GM21737 (cell line): ENCODE measurements around the gene NIPAL4.
A peak's percentile ranks its signal among the peaks of the same experiment; 100 is the strongest.

Source experiments
- ATAC-seq: cut with Tn5 transposase; IDR thresholded peaks from one replicate; pipeline ENCODE4 v1.9.1; 2021; ENCODE audit warnings: mild to moderate bottlenecking, moderate library complexity; ENCODE audit not compliant: unreplicated experiment

The NIPAL4 gene

DNA sequence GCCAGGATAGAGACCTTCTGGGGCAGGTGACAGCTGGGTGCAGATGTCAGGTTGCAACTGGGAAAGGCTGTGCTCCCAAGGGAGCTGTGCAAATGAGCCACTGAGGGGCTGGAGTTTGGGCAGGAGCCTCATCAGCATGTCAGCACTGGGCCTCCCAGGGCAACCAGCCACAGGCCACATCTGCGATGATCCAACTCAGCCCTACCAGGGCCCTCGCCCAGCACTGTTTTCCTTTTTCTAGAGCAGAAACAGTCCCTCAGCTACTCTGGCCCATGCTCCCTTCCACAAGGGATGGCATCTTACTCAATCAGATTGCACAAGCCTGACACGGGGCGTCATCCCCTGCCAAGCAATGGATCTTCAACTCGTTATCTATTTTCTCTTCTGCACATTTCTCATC is 24.8 kb downstream of the NIPAL4 start:
- ATAC-seq: no peak

DNA sequence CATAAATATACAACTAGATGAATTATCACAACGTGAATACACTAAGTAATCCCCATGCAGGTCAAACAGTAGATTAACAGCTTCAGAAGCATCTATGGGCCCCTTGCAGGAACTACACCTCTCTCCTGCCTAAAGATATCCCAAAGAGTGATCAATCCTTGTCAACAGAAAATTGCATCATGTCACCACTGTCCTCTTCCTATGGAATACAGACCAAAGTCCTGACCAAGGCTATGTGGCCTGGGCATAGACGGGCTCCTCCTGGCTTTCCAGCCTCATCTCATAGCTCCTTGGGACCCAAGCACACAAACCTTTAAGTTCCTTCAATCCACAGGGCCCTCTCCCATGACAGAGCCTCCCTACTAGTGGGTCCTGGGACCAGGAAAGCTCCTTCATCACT is 25.3 kb downstream of the NIPAL4 start:
- no peak for ATAC-seq

GRCh38 chr5:157485811-157486210 is 25.8 kb downstream of the NIPAL4 start:
- peak; percentile 33 for ATAC-seq

DNA sequence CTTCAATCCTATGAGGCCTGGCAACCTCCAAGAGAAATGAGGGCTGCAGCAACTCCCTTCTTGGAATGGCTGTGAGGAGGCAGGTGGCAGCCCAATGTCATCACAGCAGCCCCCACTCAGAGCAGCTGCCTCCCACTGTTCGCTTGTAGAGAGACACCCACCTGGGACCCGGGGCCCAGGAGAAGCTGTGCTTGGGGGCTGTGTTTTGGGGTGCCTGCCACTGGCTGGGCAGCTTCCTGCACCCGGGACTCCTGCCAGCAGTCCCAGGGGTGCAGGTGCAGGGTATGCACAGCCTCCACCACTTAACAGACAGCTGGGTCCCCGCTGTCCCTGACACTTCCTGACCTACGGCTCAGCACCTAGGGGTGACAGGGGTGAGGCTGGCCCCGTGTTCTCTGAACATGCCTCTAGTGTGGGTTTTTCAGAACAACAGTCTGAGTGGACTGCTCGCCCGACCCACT is 26.2 kb downstream of the NIPAL4 start:
- ATAC-seq: peak; percentile 47

DNA sequence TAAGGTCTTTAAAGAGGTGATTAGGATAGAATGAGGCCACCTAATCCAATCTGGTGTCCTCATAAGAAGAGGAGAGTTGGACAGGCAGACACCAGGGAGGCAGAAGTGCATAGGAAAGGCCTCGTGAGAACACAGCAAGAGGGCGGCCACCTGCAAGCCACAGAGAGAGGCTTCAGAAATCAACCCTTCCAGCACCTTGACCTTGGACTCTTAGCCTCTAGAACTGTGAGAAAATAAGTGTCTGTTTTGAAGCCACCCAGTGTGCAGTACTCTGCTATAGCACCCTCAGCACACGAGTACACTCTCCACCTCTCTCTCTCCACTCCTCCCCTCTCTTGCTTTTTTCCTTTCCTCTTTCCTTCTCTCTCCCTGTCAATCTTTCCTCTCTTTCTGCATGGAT is 26.8 kb downstream of the NIPAL4 start:
- peak; percentile 26 for ATAC-seq

DNA sequence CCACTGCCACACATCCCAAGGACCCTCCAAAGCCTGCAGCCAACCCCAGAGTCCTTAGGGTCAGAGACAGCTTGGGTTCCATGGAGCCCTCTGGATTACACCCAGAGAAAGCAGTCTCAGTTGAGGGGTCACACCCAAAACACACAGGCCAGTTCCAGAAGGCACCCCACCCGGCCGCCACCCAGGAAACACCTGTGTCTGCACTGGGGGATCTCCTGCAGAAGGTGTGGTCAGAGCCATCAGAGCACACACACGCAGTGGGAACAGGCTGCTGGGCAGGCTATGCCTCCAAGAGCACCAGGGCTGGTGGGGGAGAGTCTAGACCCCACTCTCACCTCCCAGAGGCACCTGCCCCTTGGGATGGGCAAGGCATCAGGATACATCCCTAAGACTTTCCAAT is 27.3 kb downstream of the NIPAL4 start:
- no peak for ATAC-seq

DNA sequence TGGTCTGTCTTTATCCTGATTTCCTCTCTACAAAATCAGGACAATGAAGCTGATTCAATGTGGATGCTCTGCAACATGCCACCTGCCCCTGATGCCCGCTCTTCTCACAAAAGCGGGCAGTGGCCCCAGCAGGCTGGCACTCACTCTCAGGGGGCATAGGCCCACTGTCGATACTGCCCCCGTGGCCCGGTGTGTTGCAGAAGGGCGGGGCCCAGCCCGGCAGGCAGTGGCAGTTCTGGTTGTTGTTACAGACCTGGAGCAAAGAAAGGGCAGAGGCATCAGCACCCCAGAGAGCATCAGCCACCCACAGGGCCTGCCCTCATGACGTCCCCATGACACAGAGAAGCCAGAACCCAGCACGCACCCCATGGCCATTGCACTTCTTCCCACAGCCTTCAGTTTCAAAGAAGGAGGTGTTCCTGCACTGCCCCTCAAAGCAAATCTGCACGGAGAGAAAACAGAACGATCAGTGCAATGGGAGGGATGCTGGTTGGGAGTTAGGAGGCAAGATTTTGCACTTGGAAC is 31.5 kb downstream of the NIPAL4 start:
- ATAC-seq: no peak

DNA sequence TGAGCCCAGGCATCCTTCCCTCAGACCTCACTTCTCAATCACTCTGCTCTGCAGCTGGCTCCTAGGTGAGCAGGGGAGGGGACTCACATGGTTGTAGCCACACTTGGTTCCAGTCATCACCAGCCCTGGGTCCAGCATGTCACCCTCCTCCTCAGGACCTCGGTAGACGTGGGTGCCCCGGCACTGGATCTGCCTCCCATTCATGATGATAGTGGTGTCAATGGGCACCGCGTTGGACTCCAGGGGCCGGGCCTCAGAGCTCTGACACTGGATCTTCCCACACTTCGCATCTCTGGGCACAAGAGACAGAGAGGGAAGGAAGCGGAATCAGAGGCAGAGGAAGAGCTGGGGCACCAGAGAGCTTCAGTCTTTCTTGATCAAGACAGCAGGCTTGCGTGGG is 32.9 kb downstream of the NIPAL4 start:
- ATAC-seq: no peak

DNA sequence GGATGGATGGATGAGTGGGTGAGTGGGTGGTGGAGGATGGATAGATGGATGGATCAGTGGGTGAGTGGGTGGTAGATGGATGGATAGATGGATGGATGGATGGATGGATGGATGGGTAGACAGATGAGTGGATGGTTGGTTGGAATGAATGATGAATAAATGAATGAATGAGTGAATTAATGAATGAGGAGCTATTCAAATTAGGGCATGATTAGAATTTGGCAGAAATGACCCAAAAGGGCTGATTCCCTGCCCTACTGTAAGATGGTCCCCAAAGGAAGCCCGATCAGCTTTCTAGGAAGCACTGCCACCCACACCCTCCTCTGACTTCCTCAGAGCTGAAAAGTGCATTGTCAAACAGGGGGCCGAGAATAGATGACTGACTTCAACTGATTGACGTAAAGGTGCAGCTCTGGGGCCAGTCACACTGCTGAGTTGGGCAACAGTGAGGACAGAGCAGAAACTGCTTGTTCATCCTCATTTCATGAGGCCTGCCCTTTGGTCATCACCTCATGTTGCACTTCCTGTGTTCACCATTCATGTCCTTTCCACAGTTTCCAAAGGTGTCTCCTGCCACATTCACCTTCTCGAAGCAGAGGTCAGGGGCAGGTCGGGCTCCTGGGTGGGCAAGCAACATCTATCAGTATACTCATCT is 34.3 kb downstream of the NIPAL4 start:
- ATAC-seq: no peak

GRCh38 chr5:157496864-157497263 is 36.9 kb downstream of the NIPAL4 start:
- no peak for ATAC-seq

DNA sequence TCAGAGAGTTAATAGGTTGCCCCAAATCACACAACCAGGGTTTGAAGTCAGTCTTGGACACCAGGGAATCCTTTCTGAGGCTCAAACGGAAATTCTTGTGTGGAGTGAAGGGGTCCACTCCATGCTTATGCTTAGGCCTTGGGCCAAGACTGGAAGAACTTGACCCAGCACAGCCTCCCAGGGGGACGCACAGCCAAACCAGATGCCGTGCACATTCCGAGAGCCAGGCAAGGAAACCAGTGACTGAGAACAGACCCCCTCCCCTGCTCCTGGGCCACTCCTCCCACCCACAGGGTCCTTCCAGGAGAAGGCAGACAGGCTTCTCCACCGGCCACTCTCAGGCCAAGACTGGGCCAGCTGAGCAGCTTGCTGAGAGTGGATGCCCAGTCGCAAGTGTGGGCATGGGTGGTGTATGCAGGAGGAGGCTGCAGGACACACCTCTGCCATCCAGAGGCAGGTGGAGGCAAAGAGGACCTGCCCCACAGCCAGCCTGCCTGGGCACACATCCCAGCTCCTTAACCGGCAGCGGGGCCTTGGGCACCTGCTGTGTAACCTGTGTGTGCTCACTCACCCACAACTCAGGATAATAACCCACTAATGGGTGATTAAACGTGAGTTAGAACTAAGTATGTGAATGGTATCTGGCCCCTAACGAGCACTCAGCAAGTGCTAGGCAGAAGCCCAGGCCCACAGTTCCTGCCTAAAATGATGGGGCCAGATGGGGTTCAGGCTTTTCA is 38.0 kb downstream of the NIPAL4 start:
- no peak for ATAC-seq

DNA sequence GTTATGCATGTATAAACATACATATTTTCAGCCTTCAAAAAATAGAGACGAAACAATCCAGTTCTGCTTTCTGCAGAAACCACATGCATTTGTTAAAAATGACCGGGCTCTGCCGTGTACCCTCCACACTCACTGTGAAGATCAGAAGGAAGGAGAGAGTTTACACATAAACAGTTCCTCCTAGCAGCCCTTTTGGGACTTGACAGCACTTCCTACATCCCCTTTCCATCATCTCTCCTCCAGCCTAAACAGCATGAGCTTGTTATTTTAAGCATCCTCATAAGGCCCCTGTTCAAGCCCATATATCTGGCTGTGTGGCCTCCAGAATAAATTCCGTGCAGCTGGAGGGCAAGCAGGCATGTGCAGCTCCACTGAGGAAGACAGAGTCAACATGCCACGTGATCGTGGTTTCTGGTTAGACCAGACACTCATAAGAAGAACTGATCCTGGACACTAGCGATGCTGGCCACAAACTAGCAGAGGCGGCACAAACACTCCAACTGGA is 42.2 kb downstream of the NIPAL4 start:
- ATAC-seq: peak; percentile 74

- no peak for ATAC-seq
These were observed 44.0 kb downstream of the NIPAL4 start for GRCh38 chr5:157504053-157504452.

DNA sequence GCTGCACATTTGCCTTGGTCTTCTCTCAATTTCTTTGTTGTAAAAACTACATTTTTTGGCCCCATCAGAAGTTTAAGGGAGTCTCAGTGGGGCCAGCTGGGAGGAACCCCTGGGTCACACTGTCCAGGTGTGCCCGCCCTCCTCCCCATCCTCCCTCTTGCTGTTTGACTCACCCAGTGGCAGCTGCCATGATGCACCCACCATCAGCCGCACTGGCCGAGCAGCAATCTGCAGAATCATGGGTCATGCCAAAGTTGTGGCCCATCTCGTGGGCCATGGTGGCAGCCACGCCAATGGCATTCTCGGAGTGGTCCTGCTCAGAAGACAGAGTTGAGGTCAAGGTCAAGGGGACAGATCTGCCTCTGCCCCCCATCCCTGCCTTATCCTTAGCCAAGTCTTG is 45.5 kb downstream of the NIPAL4 start:
- ATAC-seq: no peak

DNA sequence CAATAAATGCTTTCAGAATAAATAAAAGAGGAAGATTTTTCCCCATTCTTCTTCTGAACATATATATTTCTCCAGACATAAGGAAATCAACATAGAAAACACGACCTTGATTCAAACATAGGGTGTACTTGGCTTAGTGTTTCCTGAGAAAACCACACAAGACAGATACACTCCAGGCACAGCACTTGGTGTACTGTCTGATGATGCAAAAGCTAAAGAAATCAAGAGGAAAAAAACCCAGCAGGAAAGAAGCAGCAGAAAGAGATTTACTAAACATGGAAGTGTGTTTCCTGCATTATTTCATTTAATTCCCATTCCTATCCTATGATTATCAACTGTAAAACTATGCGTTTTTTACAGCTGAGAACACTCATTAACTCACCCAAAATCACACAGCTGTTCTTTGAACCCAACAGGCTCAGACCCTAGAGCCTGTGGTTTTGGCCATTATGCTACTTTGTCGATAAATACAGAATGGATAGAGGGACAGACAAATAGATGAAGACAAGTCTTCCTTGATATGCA is 46.1 kb downstream of the NIPAL4 start:
- no peak for ATAC-seq

- ATAC-seq: no peak
These were observed 47.2 kb downstream of the NIPAL4 start for GRCh38 chr5:157506981-157507780.

DNA sequence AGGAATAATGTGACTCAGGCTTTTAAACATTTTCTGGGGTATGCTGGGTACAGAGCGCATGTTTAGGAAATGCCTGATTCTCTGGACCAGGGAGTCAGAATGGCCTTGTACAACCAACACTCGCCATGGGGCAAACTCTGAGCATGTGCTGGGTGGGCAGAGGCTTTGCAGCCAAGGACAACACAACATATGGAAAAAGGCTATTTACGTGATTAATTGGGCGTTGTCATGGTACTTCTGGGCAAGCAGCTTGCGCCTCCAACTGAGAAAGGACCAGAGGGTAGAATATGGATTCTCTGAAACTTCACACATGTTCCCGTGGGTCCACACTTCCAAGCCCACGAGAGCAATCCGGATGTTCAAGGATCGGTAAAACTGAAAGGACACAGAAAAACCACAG is 49.1 kb downstream of the NIPAL4 start:
- no peak for ATAC-seq

GRCh38 chr5:157509587-157509986 is 49.6 kb downstream of the NIPAL4 start:
- no peak for ATAC-seq

GRCh38 chr5:157510682-157511081 is 50.7 kb downstream of the NIPAL4 start:
- no peak for ATAC-seq

- no peak for ATAC-seq
These were observed 51.9 kb downstream of the NIPAL4 start for GRCh38 chr5:157511651-157512644.
